Chondrocyte (in vitro differentiated cells): ENCODE data around the gene ZDHHC7. TPM values are rescaled to one million over a fixed set of nuclear protein-coding genes. Genes with fewer than 3 reads are reported as not detected.
"Not testable (repeated sequence)": the region's sequence is repeated elsewhere in the genome, so short reads cannot be mapped to it uniquely, and the experiment has no call there.

Experiments
- DNase-seq: peaks from one replicate; pipeline ENCODE4 v3.0.0; 2021; ENCODE audit warnings: mixed read lengths, low spot score
- H3K27ac Mint-ChIP-seq: one replicate; pipeline ENCODE4 v1.8.0; 2021; ENCODE audit warnings: mild to moderate bottlenecking, moderate library complexity, mixed read lengths; ENCODE audit not compliant: unreplicated experiment
- H3K27me3 Mint-ChIP-seq: 2 replicates; pipeline ENCODE4 v1.8.0; 2021; ENCODE audit warnings: low read depth, mixed read lengths
- H3K36me3 Mint-ChIP-seq: 2 replicates; pipeline ENCODE4 v1.8.0; 2021; ENCODE audit warnings: low read depth, mixed read lengths
- H3K4me1 Mint-ChIP-seq: 2 replicates; pipeline ENCODE4 v1.8.0; 2021; ENCODE audit warnings: low read depth, mild to moderate bottlenecking, mixed read lengths
- H3K4me3 Mint-ChIP-seq: one replicate; pipeline ENCODE4 v1.8.0; 2021; ENCODE audit warnings: mild to moderate bottlenecking, moderate library complexity, mixed read lengths; ENCODE audit not compliant: unreplicated experiment
- H3K9me3 Mint-ChIP-seq: 2 replicates; pipeline ENCODE4 v1.8.0; 2021; ENCODE audit warnings: low read depth, mixed read lengths
- CTCF ChIP-seq: fragments of 200-600 bp; sonication (generic); IDR thresholded peaks from 2 replicates; pipeline ENCODE4 v1.5.0; 2021; ENCODE audit warnings: antibody characterized with exemption, mild to moderate bottlenecking, moderate library complexity
- total RNA-seq: library from RNA; stranded (reverse); gene quantifications from 3 replicates; pipeline ENCODE4 v1.2.1, GENCODE V29; 2021

Gene ZDHHC7
- total RNA-seq, 1 donor from 2014 or later = 50.2 TPM

- Mint-ChIP-seq H3K9me3 (no peaks in the 10 kb centered on the region), H3K4me3 (no peak overlapping the region), H3K36me3 (no peaks in the 10 kb centered on the region), H3K4me1 (peaks cover 11% of the 10 kb centered on the region), H3K27me3 (no peaks in the 10 kb centered on the region), H3K27ac (peak overlapping the region; percentile 12)
- peak; percentile 55 for TF ChIP-seq CTCF
- DNase-seq = no peak
Measured at GRCh38 chr16:85056211-85056748, 44.9 kb upstream of the ZDHHC7 start.

GRCh38 chr16:85055493-85056210 lies 44.3 kb upstream of the ZDHHC7 start:
- no peak for DNase-seq
- H3K9me3 Mint-ChIP-seq = no peaks in the 10 kb centered on the region
- H3K4me1 Mint-ChIP-seq = peaks cover 13% of the 10 kb centered on the region
- H3K27me3 Mint-ChIP-seq = no peaks in the 10 kb centered on the region
- no peaks in the 10 kb centered on the region for H3K36me3 Mint-ChIP-seq
- peak overlapping the region; percentile 19 for H3K4me3 Mint-ChIP-seq
- H3K27ac Mint-ChIP-seq = peak overlapping the region; percentile 67
- TF ChIP-seq CTCF = no peak

- H3K27me3 Mint-ChIP-seq = no peaks in the 10 kb centered on the region
- H3K4me3 Mint-ChIP-seq = no peak overlapping the region
- peaks cover 17% of the 10 kb centered on the region for H3K4me1 Mint-ChIP-seq
- H3K27ac Mint-ChIP-seq = peak overlapping the region; percentile 61
- no peak for TF ChIP-seq CTCF
- no peak for DNase-seq
- no peaks in the 10 kb centered on the region for H3K36me3 Mint-ChIP-seq
- H3K9me3 Mint-ChIP-seq = no peaks in the 10 kb centered on the region
Measured at GRCh38 chr16:85054948-85055492, 43.7 kb upstream of the ZDHHC7 start.

GRCh38 chr16:85054321-85054720 lies 43.0 kb upstream of the ZDHHC7 start:
- not testable (repeated sequence) for H3K9me3 Mint-ChIP-seq, DNase-seq, H3K27ac Mint-ChIP-seq, H3K27me3 Mint-ChIP-seq, H3K4me3 Mint-ChIP-seq, H3K36me3 Mint-ChIP-seq
- peaks cover 17% of the 10 kb centered on the region for H3K4me1 Mint-ChIP-seq

GRCh38 chr16:85052536-85052935 lies 41.2 kb upstream of the ZDHHC7 start:
- peaks cover 17% of the 10 kb centered on the region for H3K4me1 Mint-ChIP-seq
- H3K36me3 Mint-ChIP-seq = peaks cover 2% of the 10 kb centered on the region
- no peaks in the 10 kb centered on the region for H3K27me3 Mint-ChIP-seq
- H3K27ac Mint-ChIP-seq = no peak overlapping the region
- H3K9me3 Mint-ChIP-seq = no peaks in the 10 kb centered on the region
- no peak overlapping the region for H3K4me3 Mint-ChIP-seq
- TF ChIP-seq CTCF = no peak
- DNase-seq = no peak
